H7 (cell line): Measurements from ENCODE around the gene ADD3. TPM values are rescaled to one million over a fixed set of nuclear protein-coding genes. Genes with fewer than 3 reads are reported as not detected.
"Not testable (repeated sequence)": the region's sequence is repeated elsewhere in the genome, so short reads cannot be mapped to it uniquely, and the experiment has no call there.

ENCODE experiments used
- DNase-seq: peaks from one replicate; pipeline ENCODE4 v3.0.0; 2012
- H3K27me3 ChIP-seq: 2 replicates; pipeline ENCODE4 v1.6.0; 2011; ENCODE audit warnings: mild to moderate bottlenecking, low read length; ENCODE audit not compliant: control insufficient read depth, insufficient read depth
- H3K36me3 ChIP-seq: replicated peaks from 2 replicates; pipeline ENCODE4 v1.5.1; 2011; ENCODE audit warnings: low read length; ENCODE audit not compliant: control insufficient read depth, insufficient read depth
- H3K4me3 ChIP-seq: 2 replicates; pipeline ENCODE4 v1.5.1; 2011; ENCODE audit warnings: low read depth, mild to moderate bottlenecking, control low read depth, low read length, moderate library complexity; ENCODE audit not compliant: insufficient read depth
- total RNA-seq: library from RNA; depleted of rRNA; stranded (reverse); fragments of >200 nt; shearing (Covaris generic); gene quantifications from 2 replicates; pipeline ENCODE4 v1.2.3, GENCODE V29; 2014

The ADD3 gene
- total RNA-seq, 1 experiment from 2014 or later, result 82.4 TPM

DNA sequence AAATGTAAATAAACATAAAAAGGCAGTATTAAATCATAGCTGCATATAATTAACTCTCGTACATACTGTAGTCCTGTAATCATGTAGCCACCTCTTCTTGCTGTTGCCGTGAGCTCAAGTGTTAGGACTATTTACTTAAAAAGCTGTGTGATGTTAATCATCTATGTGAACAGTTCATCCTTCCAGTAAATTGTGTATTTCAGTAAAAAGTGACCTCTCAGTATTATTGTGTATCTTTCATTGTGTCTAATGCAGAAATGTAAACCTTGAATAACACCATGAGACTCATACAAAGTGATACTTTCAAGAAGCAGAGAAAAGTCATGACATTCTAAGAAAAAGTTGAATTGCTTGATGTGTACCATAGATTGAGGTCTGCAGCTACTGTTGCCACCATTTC, 38.0 kb downstream of the ADD3 start:
- no peak overlapping the region for H3K4me3 ChIP-seq
- DNase-seq, result no peak
- H3K27me3 ChIP-seq, result no peaks in the 10 kb centered on the region
- H3K36me3 ChIP-seq, result no peaks in the 10 kb centered on the region

DNA sequence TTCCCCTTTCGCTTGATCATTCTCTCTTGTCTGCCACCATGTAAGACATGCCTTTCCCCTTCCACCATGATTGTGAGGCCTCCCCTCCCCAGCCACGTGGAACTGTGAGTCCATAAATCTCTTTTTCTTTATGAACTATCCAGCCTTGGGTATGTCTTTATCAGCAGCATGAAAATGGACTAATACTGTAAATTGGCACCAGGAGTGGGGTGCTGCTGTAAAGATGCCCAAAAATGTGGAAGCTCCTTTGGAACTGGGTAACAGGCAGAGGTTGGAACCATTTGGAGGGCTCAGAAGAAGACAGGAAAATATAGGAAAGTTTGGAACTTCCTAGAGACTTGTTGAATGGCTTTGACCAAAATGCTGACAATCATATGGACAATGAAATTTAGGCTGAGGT, 40.4 kb downstream of the ADD3 start:
- not testable (repeated sequence) for H3K27me3 ChIP-seq, H3K4me3 ChIP-seq, DNase-seq, H3K36me3 ChIP-seq

DNA sequence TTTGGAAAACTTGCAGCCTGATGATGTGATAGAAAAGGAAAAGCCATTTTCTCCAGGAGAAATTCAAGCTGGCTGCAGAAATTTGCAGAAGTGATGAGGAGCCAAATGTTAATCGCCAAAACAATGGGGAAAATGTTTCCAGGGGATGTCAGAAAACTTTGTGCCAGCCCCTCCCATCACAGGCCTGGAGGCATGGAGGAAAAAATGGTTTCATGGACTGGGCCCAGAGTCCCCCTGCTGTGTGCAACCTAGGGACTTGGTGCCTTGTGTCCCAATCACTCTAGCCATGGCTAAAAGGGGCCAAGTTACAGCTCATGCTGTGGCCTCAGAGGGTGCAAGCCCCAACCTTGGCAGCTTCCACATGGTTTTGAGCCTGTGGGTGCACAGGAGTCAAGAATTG, 41.0 kb downstream of the ADD3 start:
- Histone ChIP-seq H3K27me3 (no peaks in the 10 kb centered on the region), H3K4me3 (no peak overlapping the region), H3K36me3 (no peaks in the 10 kb centered on the region)
- DNase-seq, result no peak

DNA sequence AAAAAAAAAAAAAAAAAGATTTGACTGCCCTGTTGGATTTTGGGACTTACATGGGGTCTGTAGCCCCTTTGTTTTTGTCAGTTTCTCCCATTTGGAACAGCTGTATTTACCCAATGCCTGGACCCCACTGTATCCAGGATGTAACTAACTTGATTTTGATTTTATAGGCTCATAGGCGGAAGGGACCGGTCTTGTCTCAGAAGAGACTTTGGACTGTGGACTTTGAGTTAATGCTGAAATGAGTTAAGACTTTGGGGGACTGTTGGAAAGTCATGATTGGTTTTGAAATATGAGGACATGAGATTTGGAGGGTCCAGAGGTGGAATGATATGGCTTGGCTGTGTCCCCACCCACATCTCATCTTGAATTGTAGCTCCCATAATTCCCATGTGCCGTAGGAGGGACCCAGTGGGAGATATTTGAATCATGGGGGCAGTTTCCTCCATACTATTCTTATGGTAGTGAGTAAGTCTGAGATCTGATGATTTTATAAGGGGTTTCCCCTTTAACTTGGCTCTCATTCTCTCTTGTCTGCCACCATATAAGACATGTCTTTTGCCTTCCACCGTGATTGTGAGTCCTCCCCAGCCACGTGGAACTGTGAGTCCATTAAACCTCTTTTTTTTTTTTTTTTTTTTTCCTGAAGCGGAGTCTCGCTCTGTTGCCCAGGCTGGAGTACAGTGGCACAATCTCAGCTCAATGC, 42.3 kb downstream of the ADD3 start:
- H3K27me3 ChIP-seq, H3K36me3 ChIP-seq, H3K4me3 ChIP-seq, DNase-seq: not testable (repeated sequence)

DNA sequence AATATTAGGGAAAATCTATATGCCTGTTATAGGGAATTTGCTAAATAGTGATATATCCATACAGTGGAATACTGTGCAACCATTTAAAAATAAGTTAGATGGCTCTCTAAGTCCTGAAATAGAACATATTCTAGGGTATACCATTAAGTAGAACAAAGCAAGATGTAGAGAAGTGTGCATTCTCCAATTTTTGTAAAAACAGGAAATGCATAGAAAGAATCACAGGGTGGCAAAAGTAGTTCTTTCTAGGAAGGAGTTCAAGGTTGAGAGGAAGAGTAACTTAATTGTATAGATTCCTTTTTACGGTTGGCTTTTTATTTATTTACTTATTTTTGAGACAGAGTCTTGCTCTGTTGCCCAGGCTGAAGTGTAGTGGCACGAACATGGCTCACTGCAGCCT, 43.7 kb downstream of the ADD3 start:
- H3K27me3 ChIP-seq, result no peaks in the 10 kb centered on the region
- DNase-seq, result no peak
- H3K36me3 ChIP-seq, result no peaks in the 10 kb centered on the region
- H3K4me3 ChIP-seq, result no peak overlapping the region

DNA sequence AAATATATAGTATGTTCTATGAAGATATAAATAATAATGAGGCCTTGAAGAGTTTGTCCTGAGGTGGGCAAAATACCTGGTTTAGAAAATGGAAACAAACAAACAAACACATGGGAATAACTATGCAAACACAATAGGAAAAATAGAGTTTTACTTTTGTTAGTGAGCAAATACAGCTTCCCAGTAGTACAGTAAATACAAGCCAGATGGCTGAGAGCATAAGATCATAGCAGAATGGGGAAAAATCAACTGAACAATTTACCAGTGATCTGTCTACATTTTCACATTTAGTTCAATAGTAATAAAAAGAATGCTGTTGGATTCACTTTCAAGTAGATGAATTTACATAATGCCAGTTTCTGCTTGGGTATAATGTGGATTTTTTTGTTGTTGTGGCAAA, 45.1 kb downstream of the ADD3 start:
- Histone ChIP-seq H3K36me3 (no peaks in the 10 kb centered on the region), H3K27me3 (no peaks in the 10 kb centered on the region), H3K4me3 (no peak overlapping the region)
- DNase-seq, result no peak

DNA sequence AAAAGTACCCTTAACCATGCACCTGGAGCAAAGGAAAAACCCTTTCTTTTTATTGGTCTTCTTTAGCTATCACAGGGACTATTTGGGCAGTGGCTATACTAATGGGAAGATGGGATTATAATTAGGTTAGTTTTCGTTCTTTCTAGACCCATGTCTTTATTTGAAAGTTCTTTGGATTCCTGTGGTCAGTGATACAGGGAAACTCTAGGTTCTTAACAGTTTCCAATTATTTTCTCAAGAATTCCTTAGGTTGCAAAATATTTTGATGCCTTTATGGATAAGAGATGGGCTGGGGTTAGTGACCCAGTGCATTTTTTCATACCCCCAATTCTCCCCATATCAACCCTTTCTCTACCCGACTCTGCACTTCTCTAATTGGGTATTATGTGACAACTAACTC, 49.0 kb downstream of the ADD3 start:
- Histone ChIP-seq H3K36me3 (no peaks in the 10 kb centered on the region), H3K4me3 (no peak overlapping the region), H3K27me3 (no peaks in the 10 kb centered on the region)
- DNase-seq, result no peak

DNA sequence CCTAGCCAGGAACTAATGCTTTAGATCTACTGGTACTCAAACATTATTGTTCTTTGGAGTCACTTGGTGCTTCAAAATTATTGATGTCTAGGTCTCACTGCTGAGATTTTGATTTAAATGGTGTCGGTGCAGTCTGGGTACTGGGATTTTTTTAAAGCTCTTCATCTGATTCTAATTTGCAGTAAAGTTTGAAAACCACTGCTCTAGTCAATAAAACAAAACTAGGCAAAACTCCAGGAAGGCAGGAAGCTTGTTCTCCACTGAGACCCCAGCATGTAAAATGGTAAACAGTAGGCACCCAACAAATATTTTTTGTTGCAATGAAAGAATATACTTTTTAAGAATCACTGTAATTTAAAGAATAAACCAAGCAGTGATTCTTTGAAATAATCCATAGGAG, 49.7 kb downstream of the ADD3 start:
- H3K4me3 ChIP-seq, result no peak overlapping the region
- no peak for DNase-seq
- H3K36me3 ChIP-seq, result no peaks in the 10 kb centered on the region
- H3K27me3 ChIP-seq, result no peaks in the 10 kb centered on the region

DNA sequence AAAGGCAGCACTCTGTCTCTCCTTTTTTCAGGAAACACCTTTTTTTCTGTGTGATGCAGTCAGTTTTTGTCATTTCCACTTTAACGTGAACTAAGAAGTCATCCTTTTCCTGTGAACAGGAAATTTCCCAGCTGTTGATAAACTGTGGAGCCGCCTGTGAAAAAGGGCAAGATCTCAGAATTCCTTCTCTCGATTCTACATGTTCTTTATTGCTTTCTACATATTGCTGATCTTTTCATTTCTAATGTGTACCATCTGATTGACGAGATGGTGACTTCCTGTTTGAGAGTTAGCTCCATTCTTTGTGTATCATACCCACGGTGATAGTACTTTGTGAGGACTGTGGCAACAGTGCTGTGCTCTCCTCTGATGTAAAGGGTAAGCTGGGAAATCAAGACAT, 50.4 kb downstream of the ADD3 start:
- Histone ChIP-seq H3K4me3 (no peak overlapping the region), H3K27me3 (no peaks in the 10 kb centered on the region), H3K36me3 (no peaks in the 10 kb centered on the region)
- no peak for DNase-seq

DNA sequence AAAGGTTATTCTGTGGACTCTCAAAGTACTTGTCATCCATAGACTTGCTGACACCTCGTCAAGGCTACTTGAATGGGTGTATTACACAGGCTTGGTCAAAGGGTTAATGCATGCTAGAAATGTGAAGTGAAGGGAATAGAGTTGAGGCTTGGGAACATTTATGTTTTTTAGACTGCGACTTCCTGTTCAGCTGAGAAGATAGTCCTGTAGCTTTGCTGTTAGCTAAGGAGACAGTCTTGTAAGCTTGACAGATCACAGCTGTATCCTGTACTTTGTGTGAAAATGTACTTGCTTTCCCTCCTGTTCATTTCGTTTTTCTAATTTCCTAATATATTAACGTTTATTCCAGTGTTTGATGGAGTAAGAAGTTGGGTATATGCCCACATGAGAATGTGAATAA, 52.1 kb downstream of the ADD3 start:
- H3K27me3 ChIP-seq, result no peaks in the 10 kb centered on the region
- H3K4me3 ChIP-seq, result no peak overlapping the region
- no peaks in the 10 kb centered on the region for H3K36me3 ChIP-seq
- DNase-seq, result no peak

DNA sequence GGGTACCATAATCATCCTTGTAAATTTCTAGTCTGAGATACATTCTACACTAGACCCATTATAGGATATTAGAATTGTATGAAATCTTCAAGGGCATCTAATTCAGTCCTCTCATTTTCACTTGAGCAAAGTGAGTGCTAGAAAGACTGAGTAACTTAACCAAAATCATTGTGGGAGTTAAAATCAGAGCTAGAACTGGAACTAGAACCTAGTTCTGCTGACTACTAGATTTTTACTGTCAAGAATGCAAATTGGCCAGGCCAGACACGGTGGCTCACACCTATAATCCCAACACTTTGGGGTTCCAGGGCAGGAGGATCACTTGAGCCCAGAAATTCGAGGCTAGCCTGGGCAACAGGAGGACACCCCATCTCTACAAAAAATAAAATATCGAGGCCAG, 53.9 kb downstream of the ADD3 start:
- no peaks in the 10 kb centered on the region for H3K36me3 ChIP-seq

DNA sequence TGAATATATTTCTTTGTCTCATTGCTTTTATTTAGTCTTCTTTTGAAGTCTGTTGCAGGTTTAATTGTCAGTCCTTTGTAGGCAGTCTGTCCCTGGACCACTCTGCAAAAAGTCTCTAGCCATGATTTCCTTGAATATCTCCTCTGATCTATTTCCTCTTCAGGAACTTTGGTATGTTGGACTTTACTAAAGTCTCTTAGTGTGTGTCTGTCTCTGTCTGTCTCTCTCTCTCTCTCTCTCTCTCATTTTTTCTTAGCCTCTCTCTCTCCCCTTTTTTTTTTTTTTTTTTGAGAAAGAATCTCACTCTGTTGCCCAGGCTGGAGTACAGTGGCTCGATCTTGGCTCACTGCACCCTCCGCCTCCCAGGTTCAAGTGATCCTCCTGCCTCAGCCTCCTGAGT, 57.5 kb downstream of the ADD3 start:
- H3K4me3 ChIP-seq, result no peak overlapping the region
- no peak for DNase-seq
- H3K36me3 ChIP-seq, result no peaks in the 10 kb centered on the region
- no peaks in the 10 kb centered on the region for H3K27me3 ChIP-seq

More for the DNA sequence above, 53.9 kb downstream of the ADD3 start:
- H3K4me3 ChIP-seq, result no peak overlapping the region
- no peak for DNase-seq
- no peaks in the 10 kb centered on the region for H3K27me3 ChIP-seq

DNA sequence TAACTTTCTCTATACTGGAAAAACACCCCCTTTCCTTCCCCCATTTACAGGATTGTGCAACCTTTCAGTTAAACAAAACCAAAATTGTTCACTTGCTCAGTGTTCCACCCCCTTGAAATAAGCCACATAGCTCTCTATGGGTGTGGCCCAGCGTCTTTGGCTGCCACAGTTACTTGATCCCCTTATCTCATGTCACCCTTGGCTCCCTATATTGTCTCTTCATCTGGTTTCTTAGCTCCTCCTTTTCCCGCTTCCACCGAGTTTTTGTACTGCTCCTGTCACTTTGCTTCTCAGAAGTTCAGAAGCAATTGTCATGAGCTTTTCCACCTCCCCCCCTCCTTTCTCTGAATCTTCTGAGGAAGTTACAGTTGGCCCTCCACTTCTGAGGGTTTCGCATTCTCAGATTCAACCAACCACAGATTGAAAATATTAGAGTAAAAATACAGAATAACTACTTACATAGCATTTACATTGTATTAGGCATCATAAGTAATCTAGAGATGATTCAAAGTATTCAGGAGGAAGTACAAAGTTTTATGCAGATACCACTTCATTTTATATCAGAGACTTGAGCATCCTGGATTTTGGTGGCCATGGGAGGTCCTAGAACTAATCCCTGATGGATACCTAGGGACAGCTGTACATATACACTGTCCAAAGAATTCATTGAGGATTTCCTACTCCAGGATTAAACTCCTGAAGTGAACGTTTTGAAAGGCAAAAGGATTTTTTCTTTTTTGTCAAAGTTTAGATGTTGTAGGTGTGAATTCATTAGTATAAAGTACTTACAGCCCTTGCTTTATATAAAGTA, 60.4 kb downstream of the ADD3 start:
- no peak for DNase-seq
- Histone ChIP-seq H3K27me3 (no peaks in the 10 kb centered on the region), H3K4me3 (no peak overlapping the region), H3K36me3 (no peaks in the 10 kb centered on the region)

DNA sequence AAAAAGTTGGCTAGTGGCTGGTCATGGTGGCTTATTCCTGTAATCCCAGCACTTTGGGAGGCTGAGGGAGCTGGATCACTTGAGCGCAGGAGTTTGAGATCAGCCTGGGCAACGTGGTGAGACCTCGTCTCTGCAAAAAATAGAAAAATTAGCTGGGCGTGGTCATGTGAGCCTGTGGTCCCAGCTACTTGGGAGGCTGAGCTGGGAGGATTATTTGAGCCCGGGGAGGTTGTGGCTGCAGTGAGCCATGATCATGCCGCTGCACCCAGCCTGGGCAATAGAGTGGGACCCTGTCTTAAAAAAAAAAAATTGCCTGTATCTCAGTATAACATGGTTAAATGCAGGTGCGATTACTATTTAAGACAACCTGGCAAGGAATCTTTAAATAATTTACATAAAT, 61.0 kb downstream of the ADD3 start:
- Histone ChIP-seq H3K27me3 (no peaks in the 10 kb centered on the region), H3K36me3 (no peaks in the 10 kb centered on the region), H3K4me3 (no peak overlapping the region)
- no peak for DNase-seq

DNA sequence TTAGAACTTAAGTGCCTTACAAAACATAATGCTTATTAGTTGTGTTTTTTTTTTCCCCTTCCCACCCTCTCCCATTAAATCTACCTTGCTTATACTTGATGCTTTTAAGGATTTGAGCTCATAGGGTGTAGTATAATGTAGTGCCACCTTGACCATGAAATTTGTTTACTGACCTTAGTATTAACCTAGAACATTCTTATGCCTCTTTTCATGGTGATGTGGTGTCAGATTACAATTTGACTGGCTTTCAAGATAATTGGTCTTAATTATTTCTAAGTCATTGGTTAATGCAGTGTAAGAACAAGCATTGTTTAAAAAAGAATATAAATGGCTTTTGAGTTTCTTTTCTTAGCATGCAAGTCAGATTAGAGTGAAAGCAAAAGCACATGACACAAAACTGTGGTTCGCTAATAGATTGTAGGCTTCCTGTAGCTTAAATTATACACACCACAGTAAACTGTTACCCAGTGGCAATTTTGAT, 61.8 kb downstream of the ADD3 start:
- Histone ChIP-seq H3K27me3 (no peaks in the 10 kb centered on the region), H3K4me3 (no peak overlapping the region), H3K36me3 (no peaks in the 10 kb centered on the region)
- DNase-seq, result no peak
